ENCODE results near the gene ADAMTS6.

ADAMTS6 gene

DNA sequence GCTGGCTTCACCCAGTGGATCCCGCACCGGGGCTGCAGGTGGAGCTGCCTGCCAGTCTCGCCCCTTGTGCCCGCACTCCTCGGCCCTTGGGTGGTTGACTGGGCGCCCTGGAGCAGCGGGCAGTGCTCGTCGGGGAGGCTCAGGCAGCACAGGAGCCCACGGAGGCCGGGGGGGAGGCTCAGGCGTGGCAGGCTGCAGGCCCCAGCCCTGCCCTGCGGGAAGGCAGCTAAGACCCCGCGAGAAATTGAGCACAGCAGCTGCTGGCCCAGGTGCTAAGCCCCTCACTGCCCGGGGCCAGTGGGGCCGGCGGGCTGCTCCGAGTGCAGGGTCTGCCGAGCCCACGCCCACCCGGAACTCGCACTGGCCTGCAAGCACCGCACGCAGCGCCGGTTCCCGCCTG is 3.7 kb upstream of the ADAMTS6 start:
- no peak for DNase-seq (ENCODE audit: extremely low read depth, low read depth)
- TF ChIP-seq, protein P1, sequence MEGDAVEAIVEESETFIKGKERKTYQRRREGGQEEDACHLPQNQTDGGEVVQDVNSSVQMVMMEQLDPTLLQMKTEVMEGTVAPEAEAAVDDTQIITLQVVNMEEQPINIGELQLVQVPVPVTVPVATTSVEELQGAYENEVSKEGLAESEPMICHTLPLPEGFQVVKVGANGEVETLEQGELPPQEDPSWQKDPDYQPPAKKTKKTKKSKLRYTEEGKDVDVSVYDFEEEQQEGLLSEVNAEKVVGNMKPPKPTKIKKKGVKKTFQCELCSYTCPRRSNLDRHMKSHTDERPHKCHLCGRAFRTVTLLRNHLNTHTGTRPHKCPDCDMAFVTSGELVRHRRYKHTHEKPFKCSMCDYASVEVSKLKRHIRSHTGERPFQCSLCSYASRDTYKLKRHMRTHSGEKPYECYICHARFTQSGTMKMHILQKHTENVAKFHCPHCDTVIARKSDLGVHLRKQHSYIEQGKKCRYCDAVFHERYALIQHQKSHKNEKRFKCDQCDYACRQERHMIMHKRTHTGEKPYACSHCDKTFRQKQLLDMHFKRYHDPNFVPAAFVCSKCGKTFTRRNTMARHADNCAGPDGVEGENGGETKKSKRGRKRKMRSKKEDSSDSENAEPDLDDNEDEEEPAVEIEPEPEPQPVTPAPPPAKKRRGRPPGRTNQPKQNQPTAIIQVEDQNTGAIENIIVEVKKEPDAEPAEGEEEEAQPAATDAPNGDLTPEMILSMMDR (IDR thresholded peaks at IDR 0.05; ENCODE audit: low read depth, low read length), result no peak

DNA sequence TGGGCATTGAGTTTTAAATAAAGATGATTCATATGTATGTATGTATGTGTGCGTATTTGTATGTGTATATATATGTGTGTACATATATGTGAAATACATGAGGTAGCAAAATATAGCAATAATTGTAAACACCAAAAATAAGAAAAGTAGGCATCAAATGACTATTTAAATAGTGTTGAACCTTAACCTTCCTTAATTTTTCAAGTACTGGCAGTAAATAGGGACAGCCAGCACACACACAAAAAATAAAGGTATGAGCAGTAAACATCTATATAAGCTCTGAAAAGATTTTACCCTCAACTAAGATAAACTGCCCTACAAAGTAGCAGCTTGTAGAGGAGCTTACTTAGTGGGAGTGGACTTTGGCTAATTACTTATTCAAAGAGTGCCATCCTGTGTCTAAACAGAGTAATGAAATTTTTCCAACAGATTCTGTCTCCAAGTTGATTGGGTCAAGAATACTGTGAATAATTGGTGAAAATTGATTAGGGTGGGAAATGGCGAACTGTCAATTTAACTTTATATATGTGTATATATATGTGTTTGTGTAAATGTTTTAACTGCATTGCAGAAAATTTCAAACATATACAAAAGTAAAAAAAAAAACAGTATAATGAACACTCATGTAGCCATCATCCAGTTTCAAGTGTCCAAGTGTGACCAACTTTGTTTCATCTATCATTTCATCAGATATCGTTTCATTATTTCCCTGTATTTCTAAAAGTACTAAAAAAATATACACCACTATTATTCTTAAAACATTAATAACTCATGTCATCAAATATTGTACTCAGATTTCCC is 2.0 kb upstream of the ADAMTS6 start:
- TF ChIP-seq, protein P1 (IDR thresholded peaks at IDR 0.05; ENCODE audit: low read depth, low read length), result peak; percentile 49
- DNase-seq (ENCODE audit: extremely low read depth, low read depth), result peak; percentile 39

DNA sequence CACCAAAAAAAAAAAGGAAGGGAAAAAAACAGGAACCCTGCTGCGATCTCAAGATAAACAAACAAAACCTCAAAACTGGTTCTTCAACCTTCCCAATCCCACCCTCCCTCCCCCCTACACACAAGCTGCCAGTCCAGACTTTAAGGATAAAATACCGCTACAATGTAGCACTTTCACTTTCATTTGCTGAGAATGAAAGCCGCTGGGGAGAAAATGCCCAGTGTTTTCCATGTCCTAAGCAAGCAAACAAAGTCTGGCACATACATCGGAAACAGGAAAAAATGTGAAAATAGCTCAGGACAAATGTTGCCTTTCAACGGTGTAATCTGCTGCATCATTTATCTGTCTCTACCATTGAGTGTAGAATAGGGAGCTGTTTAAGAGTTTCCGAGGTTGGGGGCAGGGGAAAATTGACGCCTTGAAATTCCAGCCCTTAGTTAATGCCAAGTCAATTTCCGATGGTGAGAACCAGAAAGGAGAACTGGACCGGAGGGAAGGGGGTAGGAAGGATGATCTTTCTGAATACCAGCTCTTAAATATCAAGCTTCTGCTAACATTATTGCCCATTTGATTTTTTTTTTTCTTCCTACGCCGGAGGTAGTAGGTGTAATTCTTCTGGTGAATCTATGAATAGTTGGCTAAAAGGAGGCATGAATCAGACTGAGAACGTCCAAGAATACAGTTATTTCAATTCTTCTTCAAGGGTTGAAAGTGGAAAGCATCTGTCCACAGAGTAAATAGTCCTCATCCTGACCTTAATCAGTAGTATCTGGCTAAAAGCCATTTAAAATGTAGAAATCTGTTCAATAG is 1.2 kb upstream of the ADAMTS6 start:
- TF ChIP-seq, protein P1 (IDR thresholded peaks at IDR 0.05; ENCODE audit: low read depth, low read length), result no peak
- DNase-seq (ENCODE audit: extremely low read depth, low read depth), result peak; percentile 16

DNA sequence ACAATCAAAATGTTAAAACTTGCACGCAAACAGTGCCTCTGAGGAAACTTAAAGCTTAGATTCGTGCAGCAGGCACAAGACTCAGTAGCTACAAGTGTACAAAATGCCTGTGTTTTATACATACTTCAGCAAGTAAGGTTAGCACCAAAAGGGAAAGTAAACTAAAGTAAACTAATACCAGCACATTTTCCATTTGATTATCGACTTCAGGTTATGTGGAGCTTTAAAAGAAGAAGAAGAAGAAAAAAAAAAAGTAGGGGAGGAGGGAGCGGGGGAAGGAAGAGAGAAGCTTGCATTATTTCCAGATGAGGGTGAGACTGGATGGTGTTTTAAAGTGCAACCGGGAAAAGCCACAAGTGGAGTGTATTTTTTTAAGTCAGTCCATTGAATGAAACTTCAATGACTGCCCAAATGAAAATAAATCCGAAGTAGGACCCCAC is 596 bp upstream of the ADAMTS6 start:
- peak; percentile 18 for DNase-seq (ENCODE audit: extremely low read depth, low read depth)
- TF ChIP-seq, protein P1 (IDR thresholded peaks at IDR 0.05; ENCODE audit: low read depth, low read length), result no peak

DNA sequence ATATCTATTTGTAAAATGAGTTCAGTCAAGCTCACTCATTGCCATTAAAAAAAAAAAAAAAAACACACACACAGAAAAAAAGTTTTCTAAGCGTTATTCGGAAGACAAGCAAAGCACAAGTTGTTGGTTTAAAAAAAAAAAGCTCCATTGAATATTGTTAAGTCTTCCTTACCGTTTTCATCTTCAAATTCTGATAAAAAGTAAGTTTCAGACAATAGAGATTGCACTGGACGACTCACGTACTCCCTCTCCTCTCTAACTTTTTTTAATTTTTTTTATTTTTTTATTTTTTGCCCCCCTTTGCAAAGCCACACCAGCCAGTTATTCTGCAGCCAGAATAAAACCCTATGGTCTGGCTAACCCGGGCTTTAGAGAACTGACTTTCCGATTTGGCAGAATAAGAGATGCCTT is 544 bp downstream of the ADAMTS6 start:
- TF ChIP-seq, protein P1 (IDR thresholded peaks at IDR 0.05; ENCODE audit: low read depth, low read length), result no peak
- DNase-seq (ENCODE audit: extremely low read depth, low read depth), result no peak

DNA sequence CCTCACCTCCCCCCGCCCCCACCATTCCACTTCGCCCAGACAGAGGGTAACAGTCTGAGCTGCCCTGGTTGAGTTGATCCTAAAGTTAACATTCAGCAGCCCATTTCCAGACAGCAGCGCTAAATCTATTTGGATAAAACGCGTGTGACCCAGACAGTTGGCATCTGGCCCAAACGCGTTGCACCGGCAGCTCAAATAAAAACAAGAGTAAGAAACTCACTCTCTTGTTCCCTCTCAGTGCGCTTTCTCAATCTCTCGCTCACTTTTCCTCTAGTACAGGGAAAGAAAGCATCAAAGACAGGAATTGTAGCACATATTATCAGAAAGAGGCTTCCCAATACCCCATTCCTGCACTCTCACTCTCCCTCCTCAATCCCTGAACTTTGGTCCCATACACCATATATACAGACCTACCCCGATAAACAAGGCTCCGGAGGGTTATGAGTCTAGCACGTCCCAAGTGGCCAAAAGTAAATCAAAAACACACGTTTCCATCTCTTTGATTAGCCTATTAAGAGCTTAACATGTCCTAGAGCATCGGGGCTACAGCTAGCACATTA is 1.3 kb downstream of the ADAMTS6 start:
- TF ChIP-seq, protein P1 (IDR thresholded peaks at IDR 0.05; ENCODE audit: low read depth, low read length), result no peak
- DNase-seq (ENCODE audit: extremely low read depth, low read depth), result peak; percentile 57

DNA sequence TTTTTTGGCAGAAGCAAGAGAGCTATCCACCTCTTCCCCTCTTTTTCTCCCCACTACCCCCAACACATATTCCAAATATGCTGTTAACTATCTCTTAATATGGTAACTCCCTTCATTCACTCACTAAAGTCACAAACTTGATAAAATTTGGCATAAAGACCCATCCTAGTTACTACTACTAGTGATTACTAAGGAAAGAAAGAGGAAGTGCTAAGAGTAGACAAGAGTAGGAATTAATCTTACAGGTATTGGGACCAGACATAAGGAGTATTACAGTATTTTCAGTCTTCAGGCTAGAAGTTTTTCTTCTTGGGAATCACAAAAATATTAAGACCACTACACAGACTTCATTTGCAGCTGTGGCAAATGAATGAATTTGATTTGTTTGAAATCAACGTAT is 2.2 kb downstream of the ADAMTS6 start:
- DNase-seq (ENCODE audit: extremely low read depth, low read depth), result no peak
- TF ChIP-seq, protein P1 (IDR thresholded peaks at IDR 0.05; ENCODE audit: low read depth, low read length), result no peak

Measured in AG09319 (cell line).